Stimulated activated CD8-positive, alpha-beta memory T cell treated with anti-CD3 and anti-CD28 coated beads, Interleukin-4, amount 100 ng/mL, for 4 hours (primary cell): ENCODE measurements around the gene NHEJ1.

Experiments used
- DNase-seq, 2 donors: peaks; one replicate each; pipeline ENCODE4 v3.0.0-alpha.2; 2020; ENCODE audit warnings: low read depth in 2 of 2, low spot score in 1 of 2

NHEJ1 gene

GRCh38 chr2:219059725-219060682, 100.6 kb downstream of the NHEJ1 start:
- DNase-seq: no peak

GRCh38 chr2:219059375-219059724, 101.3 kb downstream of the NHEJ1 start:
- no peak for DNase-seq

- DNase-seq: no peak
Observed at GRCh38 chr2:219058541-219059374, 101.9 kb downstream of the NHEJ1 start.

GRCh38 chr2:219057709-219058540, 102.7 kb downstream of the NHEJ1 start:
- DNase-seq: peak; percentile 38 to 40

GRCh38 chr2:219056896-219057708, 103.5 kb downstream of the NHEJ1 start:
- no peak for DNase-seq

GRCh38 chr2:219056176-219056895, 104.3 kb downstream of the NHEJ1 start:
- no peak for DNase-seq

- no peak for DNase-seq
Observed at GRCh38 chr2:219054956-219055903, 105.4 kb downstream of the NHEJ1 start.

GRCh38 chr2:219049282-219049681, 111.3 kb downstream of the NHEJ1 start:
- no peak for DNase-seq

- DNase-seq: no peak
Observed at GRCh38 chr2:219045937-219046550, 114.6 kb downstream of the NHEJ1 start.

- no peak for DNase-seq
Observed at GRCh38 chr2:219042750-219043149, 117.9 kb downstream of the NHEJ1 start.

- no peak for DNase-seq
Observed at GRCh38 chr2:219042157-219042556, 118.5 kb downstream of the NHEJ1 start.

GRCh38 chr2:219041252-219041651, 119.4 kb downstream of the NHEJ1 start, which contains the start of gene CFAP65:
CFAP65 (minus strand) TSS chr2:219041516; CDS start chr2:219039048, 2,468 bp downstream.
- no peak for DNase-seq

- DNase-seq: no peak
Observed at GRCh38 chr2:219038600-219038999, 122.0 kb downstream of the NHEJ1 start.

- DNase-seq: no peak
Observed at GRCh38 chr2:219037783-219038499, 122.7 kb downstream of the NHEJ1 start.

GRCh38 chr2:219035942-219036341, 124.7 kb downstream of the NHEJ1 start:
- no peak for DNase-seq

GRCh38 chr2:219034823-219035222, 125.8 kb downstream of the NHEJ1 start:
- DNase-seq: no peak

GRCh38 chr2:219032051-219032745, 128.4 kb downstream of the NHEJ1 start:
- DNase-seq: no peak
